GM18520 (cell line): Measurements from ENCODE around the gene PAGE2.
"Not testable (repeated sequence)": the region's sequence is repeated elsewhere in the genome, so short reads cannot be mapped to it uniquely, and the experiment has no call there.

Experiments
- ATAC-seq: cut with Tn5 transposase; IDR thresholded peaks from one replicate; pipeline ENCODE4 v1.9.1; 2021; ENCODE audit not compliant: unreplicated experiment

Gene PAGE2

DNA sequence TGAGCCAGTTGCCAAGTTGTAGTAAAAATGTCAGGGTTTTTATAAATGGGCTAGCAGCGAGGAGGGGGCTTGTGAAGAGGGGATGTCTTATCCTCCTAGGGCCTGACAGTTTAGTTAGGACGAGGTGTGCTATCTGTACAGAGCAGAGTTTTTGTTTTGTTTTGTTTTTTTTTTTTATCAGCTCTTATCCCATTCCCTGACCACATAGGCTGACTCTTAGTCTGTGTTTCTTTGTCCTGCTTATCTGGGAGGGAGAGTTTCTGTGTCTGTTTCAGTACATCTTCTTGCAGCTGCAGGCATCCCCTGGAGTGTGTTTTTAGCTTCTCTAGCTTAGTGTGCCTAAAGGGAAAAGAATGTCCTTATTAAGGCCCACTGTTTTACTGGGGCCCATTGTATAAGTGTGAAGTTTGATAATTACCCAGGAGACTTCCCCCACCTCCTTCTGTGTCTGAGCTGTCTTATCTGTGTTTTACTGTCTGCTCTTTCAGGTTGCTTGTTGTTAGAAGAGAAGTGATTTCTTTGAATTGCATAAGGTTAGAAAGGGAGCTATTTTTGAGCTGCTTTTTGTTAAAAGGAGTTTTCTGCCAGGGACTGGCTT, 32.0 kb downstream of the PAGE2 start:
- ATAC-seq = no peak

DNA sequence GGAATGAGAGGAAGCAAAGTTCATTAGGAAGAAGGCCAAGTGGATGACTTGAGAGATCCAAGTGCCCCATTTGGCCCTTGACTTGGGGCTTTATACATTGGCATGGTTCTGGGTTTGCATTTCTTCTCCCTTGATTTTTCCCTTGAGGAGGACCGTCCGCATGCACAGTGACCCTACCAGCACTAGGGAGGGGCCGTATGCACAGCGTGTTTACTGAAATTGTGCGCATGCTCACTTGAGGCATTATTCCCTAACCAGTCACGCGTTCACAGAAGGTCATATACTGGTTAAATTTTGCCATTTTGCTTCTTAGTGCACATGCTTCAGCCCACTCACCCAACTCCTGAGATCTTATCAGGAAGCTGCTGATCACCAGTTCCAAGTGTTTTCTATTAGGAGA, 35.1 kb downstream of the PAGE2 start:
- ATAC-seq = no peak

DNA sequence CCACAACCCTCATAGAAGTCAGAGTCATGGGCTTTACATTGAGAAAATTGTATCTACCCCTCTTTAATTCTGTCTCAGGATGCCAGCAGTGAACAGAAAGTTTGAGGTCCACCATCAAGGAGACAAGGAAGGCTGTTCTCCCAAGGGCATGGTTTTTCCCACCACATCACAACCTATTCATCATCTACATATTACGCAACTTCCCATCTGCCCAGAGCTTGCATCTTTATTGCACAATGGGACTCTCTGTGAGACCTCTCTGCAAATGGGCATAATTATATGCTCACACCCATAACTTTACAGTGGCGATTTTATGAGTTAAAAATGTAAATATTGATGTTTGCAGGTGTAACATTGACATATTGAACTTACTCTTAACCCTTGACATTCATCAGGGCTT, 38.9 kb downstream of the PAGE2 start:
- ATAC-seq = no peak

DNA sequence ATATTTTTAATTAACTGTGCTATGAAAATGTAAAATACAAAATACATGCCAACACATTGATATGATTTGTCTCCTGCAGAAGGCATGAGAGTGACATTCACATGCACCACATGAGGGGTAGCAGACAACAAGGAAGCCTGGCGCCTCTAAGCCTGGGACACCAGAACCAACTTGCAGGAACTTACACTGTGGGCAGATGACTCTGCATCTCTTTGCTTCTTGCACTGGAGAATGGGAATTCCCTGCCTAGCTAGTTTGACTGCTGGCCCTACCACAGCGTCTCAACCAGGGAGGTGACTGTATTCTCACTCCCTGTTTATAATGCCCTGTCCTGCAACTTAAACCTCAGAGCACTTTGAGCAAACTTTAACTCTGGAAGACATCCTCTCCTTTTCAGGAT, 40.5 kb downstream of the PAGE2 start:
- ATAC-seq = no peak

DNA sequence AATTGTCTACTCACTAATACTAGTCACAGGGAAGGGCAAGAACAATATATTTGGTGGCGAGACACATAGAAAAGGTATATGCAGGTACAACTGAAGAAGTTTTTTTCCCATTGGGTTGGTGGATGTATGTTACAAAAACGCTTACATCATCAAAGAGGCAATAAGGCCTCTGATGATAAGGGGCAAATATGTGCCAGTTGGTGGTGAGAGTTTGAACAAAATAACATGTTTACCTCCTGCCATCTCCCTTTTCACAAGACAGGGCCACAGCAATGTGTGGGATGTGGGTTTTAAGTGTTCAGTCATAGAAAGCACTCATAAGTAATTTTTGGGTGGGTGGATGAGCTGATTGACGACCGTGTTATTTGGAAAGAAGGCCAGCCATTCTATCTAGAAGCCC, 41.7 kb downstream of the PAGE2 start:
- no peak for ATAC-seq

DNA sequence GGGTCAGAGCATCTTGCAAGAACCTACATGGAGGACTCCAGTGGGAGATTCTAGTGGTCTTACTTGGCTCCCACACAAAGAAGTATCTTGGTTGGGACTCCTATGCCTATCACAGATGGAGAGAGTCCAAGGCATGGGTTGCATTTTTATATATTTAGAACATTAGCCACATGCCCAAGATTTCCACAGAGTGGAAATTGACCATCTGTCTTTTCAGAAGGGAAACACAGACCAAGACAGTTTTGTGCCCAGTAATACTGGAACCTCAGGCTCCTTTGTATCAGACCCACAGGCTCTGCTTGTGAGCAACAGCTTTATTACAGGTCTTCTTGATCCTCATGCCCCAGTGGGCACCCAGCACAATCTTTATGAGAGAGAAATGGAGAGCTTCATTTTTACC, 43.6 kb downstream of the PAGE2 start:
- ATAC-seq = no peak

DNA sequence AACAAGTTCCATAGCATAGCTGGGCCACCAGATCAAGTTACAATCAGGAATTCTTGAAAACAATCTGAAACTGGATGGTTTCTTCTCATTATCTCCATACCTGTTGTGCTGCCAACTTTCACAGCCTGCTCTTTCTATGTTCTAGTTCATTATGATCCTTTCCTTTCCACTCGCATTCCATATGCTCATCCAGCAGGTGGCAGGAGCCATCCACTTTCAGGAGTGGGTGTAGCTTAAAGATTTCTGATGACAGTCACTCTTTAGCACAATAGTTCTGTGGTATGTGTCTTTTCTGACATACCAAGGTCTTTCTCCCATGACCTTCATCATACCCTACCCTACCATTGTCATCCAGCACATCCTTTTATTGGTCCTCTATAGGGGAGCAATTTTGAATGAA, 46.4 kb downstream of the PAGE2 start:
- ATAC-seq = no peak

DNA sequence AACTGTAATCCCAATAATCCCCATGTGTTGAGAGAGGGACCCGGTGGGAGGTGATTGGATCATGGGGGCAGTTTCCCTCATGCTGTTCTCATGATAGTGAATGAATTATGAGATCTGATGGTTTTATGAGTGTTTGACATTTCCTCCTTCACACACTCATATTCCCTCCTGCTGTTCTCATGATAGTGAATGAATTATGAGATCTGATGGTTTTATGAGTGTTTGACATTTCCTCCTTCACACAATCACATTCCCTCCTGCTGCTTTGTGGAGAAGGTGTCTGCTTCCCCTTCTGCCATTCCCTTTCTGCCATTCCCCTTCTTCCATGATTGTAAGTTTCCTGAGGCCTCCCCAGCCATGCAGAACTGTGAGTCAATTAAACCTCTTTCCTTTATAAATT, 52.0 kb downstream of the PAGE2 start:
- not testable (repeated sequence) for ATAC-seq
